K562 (cell line): ENCODE results near the gene STAT6. TPM values are rescaled to one million over a fixed set of nuclear protein-coding genes. Genes with fewer than 3 reads are reported as not detected.

Experiments
- ARID2 ChIP-seq: fragments of 450-650 bp; IDR thresholded peaks from 2 replicates; pipeline ENCODE4 v1.6.1; 2017; ENCODE audit warnings: antibody characterized with exemption, mild to moderate bottlenecking
- ATF7 ChIP-seq: fragments of 450-650 bp; IDR thresholded peaks from 2 replicates; pipeline ENCODE4 v1.7.1; 2014; ENCODE audit warnings: mild to moderate bottlenecking, moderate library complexity
- CBFB ChIP-seq: sonication (generic); formaldehyde crosslinking; IDR thresholded peaks from 2 replicates; pipeline ENCODE4 v1.4.0; 2020; ENCODE audit warnings: mild to moderate bottlenecking, missing genetic modification reagents
- CBX3 ChIP-seq, 2 experiments: IDR thresholded peaks; 1 replicate in 1 of 2; 2 replicates in 1 of 2; pipeline ENCODE4 v1.6.1; 2012; ENCODE audit warnings: inconsistent platforms in 2 of 2, low read length in 2 of 2, borderline replicate concordance in 1 of 2, control low read depth in 1 of 2
- CTCFL ChIP-seq: IDR thresholded peaks from 2 replicates; pipeline ENCODE4 v1.6.1; 2011; ENCODE audit warnings: borderline replicate concordance, low read depth, mild to moderate bottlenecking, moderate library complexity, low read length; ENCODE audit not compliant: insufficient read depth, poor library complexity, severe bottlenecking
- EHMT2 ChIP-seq: fragments of 450-650 bp; IDR thresholded peaks from 2 replicates; pipeline ENCODE4 v1.6.1; 2018; ENCODE audit warnings: antibody characterized with exemption
- ELF4 ChIP-seq: fragments of 450-650 bp; formaldehyde crosslinking; IDR thresholded peaks from 2 replicates; pipeline ENCODE4 v1.4.0; 2022; ENCODE audit warnings: missing genetic modification characterization
- FOXK2 ChIP-seq, 2 experiments: fragments of 450-650 bp; IDR thresholded peaks in 1 of 2; conservative IDR thresholded peaks in 1 of 2; 2 replicates each; pipeline ENCODE4 v1.6.1; 2016; ENCODE audit warnings: low read depth in 2 of 2, mild to moderate bottlenecking in 1 of 2
- GTF3C2 ChIP-seq: IDR thresholded peaks from 3 replicates; pipeline ENCODE4 v1.6.1; 2011; ENCODE audit warnings: borderline replicate concordance, mild to moderate bottlenecking, moderate library complexity; ENCODE audit not compliant: insufficient read length; ENCODE audit errors: extremely low read depth
- JUN ChIP-seq, 2 experiments: sonication (generic) in 1 of 2; formaldehyde crosslinking in 1 of 2; IDR thresholded peaks; 2 replicates each; pipeline versions ENCODE4 v1.6.1 to v1.8.0; 2012 to 2022; ENCODE audit warnings: borderline replicate concordance in 2 of 2, mild to moderate bottlenecking in 2 of 2, improper control_type of control experiment in 1 of 2, low read depth in 1 of 2, low read length in 1 of 2, missing genetic modification reagents in 1 of 2
- MAFK ChIP-seq: IDR thresholded peaks from 2 replicates; pipeline ENCODE4 v1.6.1; 2011; ENCODE audit warnings: low read length, improper control_type of control experiment
- MED1 ChIP-seq: sonication (generic); formaldehyde crosslinking; IDR thresholded peaks from 2 replicates; pipeline ENCODE4 v1.8.1; 2023; ENCODE audit warnings: missing genetic modification reagents, borderline replicate concordance
- MEF2A ChIP-seq: IDR thresholded peaks from 2 replicates; pipeline ENCODE4 v1.6.1; 2011; ENCODE audit warnings: low read depth, mild to moderate bottlenecking, low read length, moderate library complexity; ENCODE audit not compliant: control insufficient read depth
- MLLT1 ChIP-seq, 2 experiments: fragments of 450-650 bp; IDR thresholded peaks; 2 replicates each; pipeline ENCODE4 v1.6.1; 2016
- NCOA2 ChIP-seq, 2 experiments: fragments of 450-650 bp; IDR thresholded peaks; 2 replicates each; pipeline ENCODE4 v1.6.1; 2018; ENCODE audit warnings: mild to moderate bottlenecking in 2 of 2, moderate library complexity in 1 of 2; ENCODE audit not compliant: partially characterized antibody in 2 of 2
- NFRKB ChIP-seq: fragments of 450-650 bp; IDR thresholded peaks from 2 replicates; pipeline ENCODE4 v1.6.1; 2016; ENCODE audit warnings: low read depth
- PML ChIP-seq: IDR thresholded peaks from 2 replicates; pipeline ENCODE4 v1.6.1; 2012; ENCODE audit warnings: low read length, inconsistent platforms
- PTRF ChIP-seq: fragments of 450-650 bp; IDR thresholded peaks from 2 replicates; pipeline ENCODE4 v1.6.1; 2016; ENCODE audit warnings: mild to moderate bottlenecking, missing genetic modification characterization, missing compliant biosample characterization
- SMAD4 ChIP-seq: fragments of 250-450 bp; sonication (Bioruptor Pico); conservative IDR thresholded peaks from 2 replicates; pipeline ENCODE4 v1.8.0; 2021; ENCODE audit warnings: inconsistent platforms, mild to moderate bottlenecking, moderate library complexity
- SRSF1 ChIP-seq: fragments of 200-400 bp; formaldehyde crosslinking; IDR thresholded peaks from 2 replicates; pipeline ENCODE4 v1.6.1; 2017; ENCODE audit warnings: mild to moderate bottlenecking, low read depth, low read length, moderate library complexity
- TAF9B ChIP-seq: fragments of 450-650 bp; IDR thresholded peaks from 2 replicates; pipeline ENCODE4 v1.6.1; 2018; ENCODE audit warnings: mild to moderate bottlenecking; ENCODE audit not compliant: partially characterized antibody
- ZFPM2 ChIP-seq: fragments of 250-450 bp; sonication (Bioruptor Pico); IDR thresholded peaks from 2 replicates; pipeline ENCODE4 v1.5.1; 2022; ENCODE audit warnings: mild to moderate bottlenecking
- polyA plus RNA-seq, 8 experiments: library from polyadenylated mRNA; depleted of rRNA in 4 of 8; stranded (reverse) in 5 of 8; unstranded in 3 of 8; fragments of >200 nt; fragmentation: Nextera tagmentation in 2 of 8; fragmentation: Illumina TruSeq in 1 of 8; extraction: Ambion mirVana in 2 of 8; extraction: Trizol in 1 of 8; gene quantifications; 2 replicates each; pipeline versions ENCODE4 v1.2.1 to v1.2.3, GENCODE V29; 2011 to 2014; ENCODE audit warnings: inconsistent platforms in 1 of 8, missing spikeins in 1 of 8
- total RNA-seq, 7 experiments: library from RNA; depleted of rRNA in 6 of 7; stranded (reverse); fragments of >200 nt in 6 of 7; fragmentation: Illumina TruSeq in 2 of 7; extraction: Trizol in 2 of 7; gene quantifications; 2 replicates each; pipeline versions ENCODE4 v1.2.1 to v1.2.3, GENCODE V29; 2011 to 2021; ENCODE audit warnings: low replicate concordance in 1 of 7

STAT6 gene
- total and polyA plus RNA-seq, 9 of the 15 experiments (the other 6 are each of a cell fraction or from before 2014, with no cell fraction given): 2.4 to 49.5 (median 26.5) TPM

- TF ChIP-seq GTF3C2 (no peak), CBFB (CRISPR knock-in tag) (no peak; the same call in 1 of the 2 replicates), CBX3 (IDR thresholded peaks at IDR 0.05; ENCODE audit: borderline replicate concordance in 1 of 2, low read length in 2 of 2) (no peak), PTRF (tag) (no peak), NFRKB (peak; percentile 84), SMAD4 (CRISPR knock-in tag) (no peak), CTCFL (no peak), NCOA2 (IDR thresholded peaks at IDR 0.05; ENCODE audit: partially characterized antibody in 2 of 2) (no peak), FOXK2 (conservative IDR thresholded peaks at IDR 0.05 in 1 of 2, IDR thresholded peaks at IDR 0.05 in 1 of 2; ENCODE audit: low read depth in 2 of 2) (peak; percentile 63 to 70; a peak in 2 of 4 replicates), JUN (IDR thresholded peaks at IDR 0.05; ENCODE audit: borderline replicate concordance, low read depth, low read length) (no peak), JUN (CRISPR knock-in tag; IDR thresholded peaks at IDR 0.05; ENCODE audit: borderline replicate concordance) (peak; percentile 66; the same call in 1 of the 2 replicates), MEF2A (no peak), EHMT2 (peak; percentile 84), MED1 (CRISPR knock-in tag) (no peak), MLLT1 (IDR thresholded peaks at IDR 0.05) (peak; percentile 76 to 85), MAFK (no peak), ARID2 (peak; percentile 43; the same call in 1 of the 2 replicates), SRSF1 (no peak), TAF9B (no peak), PML (no peak), ZFPM2 (CRISPR knock-in tag) (no peak), ELF4 (CRISPR knock-in tag) (peak; percentile 96), ATF7 (peak; percentile 28; the same call in 1 of the 2 replicates)
Observed at GRCh38 chr12:57111031-57111734, at the start of gene STAT6 (continued).
